ENCODE measurements around the gene RSRC1. TPM values are rescaled to one million over a fixed set of nuclear protein-coding genes. Genes with fewer than 3 reads are reported as not detected.

The RSRC1 gene
- total and polyA plus RNA-seq, 2 of the 8 experiments (the other 6 are each of a cell fraction or from before 2014, with no cell fraction given), result 2.0 to 27.9 TPM

DNA sequence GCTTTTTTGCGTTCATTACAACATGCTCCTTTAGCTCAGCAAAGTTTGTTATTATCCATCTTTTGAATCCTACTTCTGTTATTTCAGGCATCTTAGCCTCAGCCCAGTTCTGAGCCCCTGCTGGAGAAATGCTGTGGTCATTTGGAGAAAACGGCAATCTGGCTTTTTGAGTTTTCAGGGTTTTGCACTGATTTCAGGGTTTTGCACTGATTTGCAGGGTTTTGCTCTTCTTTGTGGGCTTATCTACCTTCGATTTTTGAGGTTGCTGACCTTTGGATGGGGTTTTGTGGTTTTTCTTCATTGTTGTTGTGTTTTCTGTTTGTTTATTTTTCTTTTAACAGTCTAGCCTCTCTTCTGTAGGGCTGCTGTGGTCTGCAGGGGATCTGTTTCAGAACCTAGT lies 137.4 kb downstream of the RSRC1 start:
- Histone ChIP-seq H3K27me3 (replicated peaks in 1 of 4; ENCODE audit: control insufficient read depth in 3 of 4, extremely low read depth in 1 of 4, insufficient read depth in 3 of 4, low read length in 3 of 4) (no peaks in the 10 kb centered on the region), H3K4me3 (ENCODE audit: extremely low read depth in 1 of 4, insufficient read depth in 2 of 4, low read depth in 3 of 4, low read length in 4 of 4) (no peak overlapping the region), H3K36me3 (ENCODE audit: control insufficient read depth in 2 of 4, insufficient read depth in 4 of 4, low read length in 3 of 4) (no peaks in the 10 kb centered on the region), H2BK20ac (ENCODE audit: low read length) (no peak overlapping the region), H3K27ac (ENCODE audit: low read depth, low read length) (no peak overlapping the region), H3K79me1 (ENCODE audit: low read depth, low read length) (no peaks in the 10 kb centered on the region; the same call in 1 of the 2 replicates), H2BK12ac (ENCODE audit: low read depth, low read length) (no peak overlapping the region), H2AFZ (ENCODE audit: low read length) (no peak overlapping the region), H3K9ac (replicated peaks in 1 of 4; ENCODE audit: extremely low read depth in 1 of 4, low read depth in 3 of 4, low read length in 3 of 4) (no peak overlapping the region), H3K9me3 (ENCODE audit: insufficient read depth in 2 of 2, low read depth in 1 of 2, low read length in 1 of 2) (no peaks in the 10 kb centered on the region), H3K4ac (replicated peaks; ENCODE audit: insufficient read length, low read depth, low read length) (no peak overlapping the region), H3K23ac (ENCODE audit: insufficient read length) (no peak overlapping the region), H3K56ac (replicated peaks; ENCODE audit: insufficient read length, low read depth, low read length) (no peak overlapping the region), H3K4me1 (replicated peaks in 1 of 4; ENCODE audit: control insufficient read depth in 3 of 4, insufficient read depth in 4 of 4, low read length in 3 of 4) (no peaks in the 10 kb centered on the region), H2BK120ac (replicated peaks; ENCODE audit: low read depth, low read length) (no peak overlapping the region), H4K91ac (replicated peaks; ENCODE audit: insufficient read length, low read length) (no peak overlapping the region), H2AK5ac (ENCODE audit: low read depth, low read length) (no peak overlapping the region), H4K8ac (ENCODE audit: extremely low read depth, insufficient read depth, low read length) (no peak overlapping the region), H3K18ac (ENCODE audit: extremely low read depth, low read length) (no peak overlapping the region), H3K23me2 (ENCODE audit: low read depth, low read length) (no peaks in the 10 kb centered on the region), H2BK15ac (ENCODE audit: low read length) (no peak overlapping the region), H3K79me2 (ENCODE audit: control insufficient read depth in 1 of 2, insufficient read depth in 2 of 2, low read length in 2 of 2) (no peaks in the 10 kb centered on the region), H3K14ac (ENCODE audit: insufficient read length) (no peak overlapping the region), H4K5ac (ENCODE audit: insufficient read length, low read depth, low read length) (no peak overlapping the region), H3K4me2 (ENCODE audit: insufficient read depth in 1 of 2, low read depth in 2 of 2, low read length in 2 of 2) (no peak overlapping the region), H2BK5ac (ENCODE audit: low read depth, low read length) (no peak overlapping the region), H4K20me1 (replicated peaks in 1 of 2; ENCODE audit: control insufficient read depth in 1 of 2, insufficient read depth in 2 of 2, low read length in 2 of 2) (no peaks in the 10 kb centered on the region)
- DNase-seq (ENCODE audit: low read depth in 1 of 2, low spot score in 2 of 2) (no peak), FAIRE-seq (no peak)
- CTCF ChIA-PET (ENCODE audit: partially characterized antibody), result interaction anchor here (0.8 kb wide), 1 partner anchor 11 kb away, joined by 3 read pairs; no protein-coding TSS in a partner anchor
- POLR2A ChIA-PET (ENCODE audit: partially characterized antibody), result no interaction called here
- 97% methylated on average over 3 of the region's 3 CpGs; no CpG with 5 or more reads in 1 of the 2 experiments for WGBS, 2 experiments (ENCODE audit: extremely low coverage in 1 of 2, insufficient coverage in 1 of 2, insufficient read length in 1 of 2, insufficient replicate concordance in 2 of 2, low coverage in 1 of 2, low lambda C conversion rate in 2 of 2, missing lambda C conversion rate in 1 of 2)
- TF ChIP-seq EZH2 (IDR thresholded peaks at IDR 0.05; ENCODE audit: low read depth, low read length, severe bottlenecking) (no peak), FOSL1 (IDR thresholded peaks at IDR 0.05; ENCODE audit: insufficient read depth, low read depth, low read length) (no peak), EP300 (IDR thresholded peaks at IDR 0.05; ENCODE audit: borderline replicate concordance in 1 of 2, low read depth in 2 of 2, low read length in 2 of 2) (no peak), CHD1 (IDR thresholded peaks at IDR 0.05; ENCODE audit: low read depth, low read length) (no peak), RNF2 (IDR thresholded peaks at IDR 0.05; ENCODE audit: borderline replicate concordance, low read depth, low read length, missing control alignments, poor library complexity, severe bottlenecking) (no peak), TBP (IDR thresholded peaks at IDR 0.05; ENCODE audit: low read depth, low read length) (no peak), SIX5 (IDR thresholded peaks at IDR 0.05; ENCODE audit: low read depth, low read length) (no peak), POU5F1 (IDR thresholded peaks at IDR 0.05; ENCODE audit: low read depth, low read length) (no peak), SP4 (IDR thresholded peaks at IDR 0.05; ENCODE audit: low read length) (no peak), JUN (IDR thresholded peaks at IDR 0.05; ENCODE audit: low read depth, low read length) (no peak), HDAC6 (IDR thresholded peaks at IDR 0.05; ENCODE audit: low read depth, low read length) (no peak), CBX5 (IDR thresholded peaks at IDR 0.05; ENCODE audit: low read depth, low read length) (no peak), SIRT6 (IDR thresholded peaks at IDR 0.05; ENCODE audit: low read length) (no peak)
- TF ChIP-seq, protein P1, sequence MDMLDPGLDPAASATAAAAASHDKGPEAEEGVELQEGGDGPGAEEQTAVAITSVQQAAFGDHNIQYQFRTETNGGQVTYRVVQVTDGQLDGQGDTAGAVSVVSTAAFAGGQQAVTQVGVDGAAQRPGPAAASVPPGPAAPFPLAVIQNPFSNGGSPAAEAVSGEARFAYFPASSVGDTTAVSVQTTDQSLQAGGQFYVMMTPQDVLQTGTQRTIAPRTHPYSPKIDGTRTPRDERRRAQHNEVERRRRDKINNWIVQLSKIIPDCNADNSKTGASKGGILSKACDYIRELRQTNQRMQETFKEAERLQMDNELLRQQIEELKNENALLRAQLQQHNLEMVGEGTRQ (IDR thresholded peaks at IDR 0.05; ENCODE audit: low read length), result no peak

Measured in H1 (cell line).